Measurements from ENCODE around the gene ISX.
"Not testable (repeated sequence)": the region's sequence is repeated elsewhere in the genome, so short reads cannot be mapped to it uniquely, and the experiment has no call there.

ISX gene

DNA sequence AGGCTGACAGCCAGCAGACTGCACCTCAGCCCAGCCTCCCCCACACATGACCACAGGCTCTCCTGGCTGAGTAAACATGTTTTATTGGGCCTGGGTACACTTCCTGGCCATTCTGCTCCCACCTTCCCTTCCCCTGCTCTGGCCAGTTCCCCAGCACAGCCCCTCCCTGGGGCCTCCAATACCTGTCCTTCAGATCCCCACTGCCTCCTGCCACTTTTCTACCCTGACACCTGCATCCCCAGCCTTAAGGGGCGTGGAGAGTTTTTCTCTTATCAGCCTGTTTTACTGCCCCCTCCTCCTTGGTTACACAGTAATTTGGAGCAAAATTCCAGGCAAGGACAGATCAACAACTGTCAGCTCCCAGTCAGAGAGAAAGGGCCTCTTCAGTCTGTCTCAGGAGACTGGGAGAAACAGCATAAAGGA lies at the start of gene ISX:
Gene ISX (plus strand): TSS at position 363 of the 423 bp plus-strand sequence. CDS start 930 bp downstream, outside the sequence.
- no peak for DNase-seq

- no peak for DNase-seq
Measured at GRCh38 chr22:35016909-35017308, 49.0 kb upstream of the ISX start.

GRCh38 chr22:35018995-35019394 lies 47.0 kb upstream of the ISX start:
- no peak for DNase-seq

DNA sequence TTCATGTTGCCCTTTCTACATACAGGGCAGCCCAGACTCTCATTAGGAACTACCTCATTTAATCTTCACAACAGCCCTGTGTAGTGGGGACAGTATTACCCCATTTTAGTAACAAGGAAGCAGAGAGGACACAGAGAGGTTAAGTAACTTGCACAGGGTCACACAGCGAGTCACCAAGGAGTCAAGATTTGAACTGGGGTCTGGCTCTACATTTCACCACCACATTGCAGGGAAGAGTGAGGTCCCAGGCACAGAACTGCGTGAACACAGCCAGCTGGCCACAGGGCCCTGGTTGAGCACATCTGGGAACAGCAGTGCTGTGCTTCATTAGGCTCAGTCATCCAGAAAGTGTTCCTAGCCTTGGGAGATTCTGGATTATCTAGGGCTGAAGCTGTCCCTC lies 45.4 kb upstream of the ISX start:
- no peak for DNase-seq

DNA sequence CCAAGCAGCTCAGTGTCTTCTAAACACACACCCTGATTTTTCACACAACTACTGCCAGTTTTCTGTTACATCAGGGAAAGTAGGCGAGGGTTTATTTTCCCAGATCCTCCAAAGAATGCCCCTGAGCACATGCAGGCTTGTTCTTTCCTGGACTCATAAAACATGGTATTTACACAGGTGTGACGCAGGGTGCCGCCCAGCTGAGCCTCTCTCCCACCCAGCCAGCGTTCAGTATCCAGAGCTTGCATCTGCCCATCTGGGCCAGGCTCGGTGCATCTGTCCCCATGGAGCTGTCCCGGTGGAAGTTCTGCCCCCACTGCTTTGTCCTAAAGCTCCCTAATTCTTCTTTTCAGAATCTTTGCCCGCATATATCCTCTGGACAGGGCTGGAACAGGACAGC lies 44.8 kb upstream of the ISX start:
- no peak for DNase-seq

DNA sequence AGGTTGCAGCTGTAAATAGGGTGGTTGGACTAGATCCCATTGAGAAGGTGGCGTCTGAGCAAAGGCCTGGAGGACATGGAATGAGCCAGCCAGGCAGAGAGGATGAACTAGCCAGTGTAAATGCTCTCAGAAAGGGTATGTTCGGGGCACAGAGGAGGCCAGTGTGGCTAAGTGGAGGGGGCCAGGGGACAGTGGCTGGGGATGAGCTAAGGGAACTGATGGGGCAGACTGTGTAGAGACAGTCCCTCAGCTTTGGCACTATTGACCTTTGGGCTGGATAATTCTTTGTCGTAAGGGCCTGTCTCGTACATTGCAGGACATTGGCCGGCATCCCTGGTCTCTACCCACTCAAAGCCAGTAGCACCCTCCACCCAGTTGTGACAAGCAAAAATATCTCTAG lies 43.7 kb upstream of the ISX start:
- DNase-seq: no peak

DNA sequence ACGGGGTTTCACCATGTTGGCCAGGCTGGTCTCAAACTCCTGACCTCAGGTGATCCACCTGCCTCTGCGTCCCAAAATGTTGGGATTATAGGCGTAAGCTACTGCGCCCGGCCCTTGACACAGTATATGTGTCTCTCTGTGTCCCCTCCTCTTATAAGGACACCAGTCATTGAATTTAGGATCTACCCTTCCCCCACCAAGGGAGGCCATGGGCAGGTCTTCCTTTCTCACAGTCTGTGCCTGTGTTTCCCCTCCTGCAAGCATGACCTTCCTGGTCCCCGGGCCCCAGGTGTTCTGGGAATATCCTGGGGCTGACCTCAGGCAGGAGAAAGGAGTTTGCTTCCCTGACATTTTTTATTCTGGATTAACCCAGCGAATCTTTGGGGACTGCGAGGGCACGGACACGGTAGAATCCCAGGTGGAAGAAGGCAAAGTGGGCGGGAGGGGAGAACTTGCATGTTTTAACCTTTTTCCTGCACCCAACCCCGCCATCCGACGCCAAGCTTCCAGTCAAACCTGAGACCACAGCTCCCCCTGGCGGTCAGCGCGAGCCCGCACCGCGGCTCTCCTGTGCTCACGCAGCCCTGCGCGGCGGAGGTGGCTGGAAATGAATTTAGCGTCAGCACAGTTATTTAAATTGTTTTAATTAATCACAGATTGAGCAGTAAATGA lies 42.1 kb upstream of the ISX start:
- DNase-seq: peak; percentile 66

DNA sequence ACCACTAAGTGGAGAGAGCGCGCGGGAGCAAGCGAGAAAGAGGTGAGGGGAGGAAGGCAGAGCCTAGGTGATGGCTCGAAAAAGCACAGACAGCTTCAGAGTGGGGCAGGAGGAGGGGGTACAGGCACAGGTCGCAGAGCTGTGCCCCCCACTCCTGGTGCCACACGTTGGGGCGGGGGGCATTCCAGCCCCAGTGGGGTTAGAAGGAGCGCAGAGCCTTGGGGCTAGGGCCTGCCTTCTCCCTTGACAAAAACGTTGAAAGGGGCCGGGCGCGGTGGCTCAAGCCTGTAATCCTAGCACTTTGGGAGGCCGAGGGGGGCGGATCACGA lies 41.6 kb upstream of the ISX start:
- DNase-seq: no peak

DNA sequence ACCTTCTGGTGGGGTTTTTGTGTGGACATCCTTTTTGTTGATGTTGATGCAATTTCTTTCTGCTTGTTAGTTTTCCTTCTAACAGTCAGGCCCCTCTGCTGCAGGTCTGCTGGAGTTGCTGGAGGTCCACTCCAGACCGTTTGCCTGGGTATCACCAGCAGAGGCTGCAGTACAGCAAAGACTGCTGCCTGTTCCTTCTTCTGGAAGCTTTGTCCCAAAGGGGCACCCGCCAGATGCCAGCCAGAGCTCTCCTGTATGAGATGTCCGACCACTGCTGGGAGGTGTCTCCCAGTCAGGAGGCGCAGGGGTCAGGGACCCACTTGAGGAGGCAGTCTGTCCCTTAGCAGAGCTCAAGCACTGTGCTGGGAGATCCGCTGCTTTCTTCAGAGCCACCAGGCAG lies 35.8 kb upstream of the ISX start:
- DNase-seq: not testable (repeated sequence)

- no peak for DNase-seq
Measured at GRCh38 chr22:35032571-35032970, 33.4 kb upstream of the ISX start.

- DNase-seq: no peak
Measured at GRCh38 chr22:35033635-35034296, 32.2 kb upstream of the ISX start.

DNA sequence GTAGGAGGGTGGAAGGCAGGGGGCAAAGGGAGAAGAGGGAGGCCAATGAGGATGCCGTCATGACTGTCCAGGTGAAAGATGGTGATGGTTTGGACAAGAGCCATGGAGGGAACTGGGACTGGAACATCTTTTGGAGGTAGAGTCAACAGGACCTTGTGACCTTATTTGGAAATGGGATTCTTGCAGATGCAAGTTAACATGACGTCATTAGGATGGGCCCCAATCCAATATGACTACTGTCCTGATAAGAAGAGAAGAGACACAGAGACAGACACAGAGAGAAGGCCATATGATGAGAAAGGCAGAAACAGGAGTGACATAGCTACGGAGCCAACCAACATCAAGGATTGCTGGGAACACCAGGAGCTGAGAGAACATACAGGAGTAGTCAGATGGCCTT lies 31.0 kb upstream of the ISX start:
- DNase-seq: no peak

DNA sequence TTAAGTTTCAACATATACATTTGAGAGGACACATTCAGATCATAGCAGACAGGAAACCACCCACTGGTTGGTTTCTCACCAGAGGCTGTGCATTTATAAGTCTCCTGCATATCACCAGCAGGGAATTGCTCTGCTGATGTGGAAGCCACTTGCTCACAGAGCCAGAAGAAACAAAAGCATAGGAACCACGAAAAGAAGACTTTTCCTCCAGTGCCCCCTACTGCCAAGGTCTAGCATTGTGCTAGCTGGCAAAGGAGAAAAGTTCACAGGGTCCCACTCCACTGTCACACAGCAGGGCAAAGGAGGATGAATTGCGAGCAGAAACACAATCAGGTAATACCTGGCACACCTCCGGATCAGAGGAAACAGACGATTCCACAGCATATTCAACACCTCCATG lies 28.9 kb upstream of the ISX start:
- no peak for DNase-seq

GRCh38 chr22:35039625-35040024 lies 26.3 kb upstream of the ISX start:
- DNase-seq: no peak

DNA sequence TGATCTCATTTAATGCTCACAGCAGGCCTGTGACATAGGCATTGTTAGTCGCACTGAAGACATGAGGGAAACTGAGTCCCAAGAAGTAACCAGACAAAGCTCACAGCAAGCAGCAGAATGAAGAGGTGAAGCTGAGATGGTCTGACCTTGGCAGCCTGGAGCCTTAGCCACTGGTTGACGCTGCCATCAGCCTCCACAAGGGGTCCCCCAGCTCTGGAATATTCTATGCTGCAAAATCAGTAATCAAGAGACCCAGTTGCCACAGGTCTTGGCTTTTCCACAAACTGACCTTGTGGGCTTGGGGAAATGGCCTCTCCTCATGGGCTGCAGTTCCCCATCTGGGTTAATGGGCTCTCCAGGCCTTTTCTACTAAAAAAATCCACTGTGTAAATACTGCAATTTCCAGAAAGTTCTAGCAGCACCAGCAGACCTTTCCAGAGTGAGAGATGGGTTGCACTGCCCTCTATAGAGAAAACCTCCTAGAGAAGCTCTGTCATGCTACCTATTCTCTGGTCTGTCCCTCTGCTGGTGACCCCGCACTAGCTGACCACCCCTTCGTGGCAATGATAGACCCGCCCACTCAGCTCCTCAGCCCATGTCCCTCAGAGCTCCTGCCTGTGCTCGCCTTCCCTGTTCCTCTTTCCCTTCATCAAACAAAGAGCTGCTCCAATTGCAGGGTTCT lies 22.6 kb upstream of the ISX start:
- no peak for DNase-seq

GRCh38 chr22:35043934-35044319 lies 22.0 kb upstream of the ISX start:
- DNase-seq: no peak

DNA sequence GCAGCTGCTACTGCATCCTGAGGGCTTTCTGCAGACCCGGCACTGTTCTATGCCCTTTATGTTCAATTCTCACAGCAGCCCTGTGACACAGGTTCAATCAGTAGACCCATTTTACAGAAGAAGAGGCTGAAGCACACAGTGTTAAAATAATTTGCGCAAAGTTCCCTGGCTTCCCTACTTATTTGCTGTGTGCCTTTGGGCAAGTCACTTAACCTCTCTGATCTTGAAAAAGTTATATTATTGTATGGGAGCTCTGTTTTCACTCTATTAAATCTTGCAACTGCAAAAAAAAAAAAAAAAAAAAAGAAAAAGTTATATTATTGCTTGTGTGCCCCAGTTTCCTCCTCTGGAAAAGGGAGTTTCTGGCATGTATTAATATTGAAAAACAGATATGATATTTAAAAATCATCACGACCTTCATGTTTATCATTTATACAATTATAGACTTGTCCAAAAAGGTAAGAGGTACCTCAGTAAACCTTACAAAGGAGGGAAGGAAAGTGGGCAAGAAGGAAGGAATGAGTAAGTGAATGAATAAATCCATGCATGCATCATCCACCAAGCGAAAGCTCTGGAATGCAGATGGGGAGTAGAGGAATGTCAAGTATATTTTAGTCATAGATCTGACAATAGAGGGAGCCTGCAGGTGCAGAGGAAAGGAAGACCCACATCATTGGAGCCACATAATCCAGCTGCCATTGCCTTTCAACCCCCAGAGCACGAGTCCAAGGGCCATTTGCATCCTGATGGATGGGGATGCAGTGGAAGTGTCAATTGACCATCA lies 21.2 kb upstream of the ISX start:
- DNase-seq: no peak

- no peak for DNase-seq
Measured at GRCh38 chr22:35045451-35045850, 20.5 kb upstream of the ISX start.

DNA sequence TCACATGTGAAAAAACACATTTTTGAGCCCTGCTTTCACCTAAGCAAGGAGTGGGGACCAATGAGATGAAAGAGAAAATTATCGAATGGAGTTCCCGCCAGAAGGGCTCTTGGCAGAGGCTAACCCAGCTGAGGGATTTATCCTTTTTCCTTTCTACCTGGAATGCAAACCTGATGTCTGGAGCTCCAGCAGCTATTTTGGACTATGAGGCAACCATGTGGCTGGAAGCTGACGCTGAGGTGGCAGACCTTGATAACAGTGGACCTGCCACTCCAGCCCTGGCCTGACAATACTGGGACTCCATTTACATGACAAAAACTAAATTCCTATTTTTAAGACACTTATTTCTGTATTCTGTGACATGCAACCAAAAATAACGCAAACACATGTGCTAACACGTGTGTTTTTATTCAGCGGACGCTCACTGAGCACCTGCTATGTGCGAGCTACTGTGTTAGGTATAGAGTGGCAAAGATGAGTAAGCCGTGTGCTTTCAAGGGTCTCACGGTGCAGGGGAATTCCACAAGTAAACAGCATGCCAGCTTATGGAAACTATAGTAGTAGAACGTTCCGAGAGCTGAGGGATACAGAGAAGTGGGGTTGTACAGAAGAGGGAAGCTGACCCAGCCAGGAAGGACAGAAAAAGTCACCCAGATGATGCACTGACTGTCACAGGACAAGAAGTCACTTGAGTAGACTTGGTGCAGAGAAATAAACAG lies 19.1 kb upstream of the ISX start:
- no peak for DNase-seq

DNA sequence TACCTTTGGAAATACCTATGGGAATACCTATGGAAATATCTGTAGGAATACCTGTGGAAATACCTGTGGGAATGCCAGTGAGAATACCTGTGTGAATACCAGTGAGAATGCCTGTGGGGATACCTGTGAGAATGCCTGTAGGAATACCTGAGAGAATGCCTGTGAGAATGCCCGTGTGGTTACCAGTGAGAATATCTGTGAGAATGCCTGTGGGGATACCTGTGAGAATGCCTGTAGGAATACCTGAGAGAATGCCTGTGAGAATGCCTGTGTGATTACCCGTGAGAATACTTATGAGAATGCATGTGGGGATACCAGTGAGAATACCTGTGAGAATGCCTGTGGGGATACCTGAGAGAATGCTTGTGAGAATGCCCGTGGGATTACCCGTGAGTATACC lies 15.9 kb upstream of the ISX start:
- not testable (repeated sequence) for DNase-seq

- DNase-seq: no peak
Measured at GRCh38 chr22:35051013-35051535, 14.9 kb upstream of the ISX start.

- DNase-seq: no peak
Measured at GRCh38 chr22:35051791-35052190, 14.2 kb upstream of the ISX start.
